Dedifferentiated amniotic fluid mesenchymal stem cell (primary cell): ENCODE data around the gene SRGAP2C.
"Not testable (repeated sequence)": the region's sequence is repeated elsewhere in the genome, so short reads cannot be mapped to it uniquely, and the experiment has no call there.

Experiments
- DNase-seq: peaks from one replicate; pipeline ENCODE4 v3.0.0-alpha.2; 2016; ENCODE audit errors: extremely low spot score

Gene SRGAP2C

DNA sequence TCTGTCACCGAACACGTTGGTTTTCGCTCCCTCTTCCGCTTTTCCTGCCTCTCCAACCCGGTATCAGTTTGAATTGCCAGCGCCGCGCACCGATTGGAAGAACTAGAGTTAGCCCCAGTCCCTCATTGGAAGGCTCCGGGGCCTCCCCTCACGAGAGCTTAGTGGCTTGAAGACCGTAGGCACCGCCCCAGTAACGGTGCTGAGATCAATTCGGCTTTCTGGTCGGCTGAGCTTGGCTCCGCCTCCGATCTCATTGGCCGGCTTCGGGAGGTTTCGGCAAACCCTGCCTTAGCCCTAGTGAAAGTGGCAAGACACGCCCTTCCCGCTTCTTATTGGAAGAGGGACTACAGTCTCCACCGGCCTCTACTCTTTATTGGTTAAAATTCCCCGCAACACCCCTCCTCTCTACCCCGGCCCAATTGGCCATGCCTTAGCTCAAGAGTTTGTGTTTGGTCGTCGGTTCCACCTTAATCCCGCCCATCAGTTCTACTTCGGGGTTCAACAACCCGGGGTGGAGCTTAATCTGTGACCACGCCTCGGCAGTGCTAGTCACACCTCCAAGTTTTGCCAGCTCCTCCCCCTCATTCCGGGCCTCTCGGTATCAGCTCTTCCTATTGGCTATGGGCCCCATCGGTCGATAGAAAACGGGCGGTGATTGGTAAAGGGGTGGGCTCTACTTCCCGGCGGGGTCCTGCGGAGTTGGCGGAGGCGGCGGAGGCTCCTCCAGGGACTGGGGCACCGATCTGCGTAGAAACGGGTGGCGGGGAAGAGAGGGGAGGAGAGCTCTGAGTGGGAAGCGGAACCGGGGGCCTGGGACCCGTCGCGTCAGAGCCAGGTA lies at the start of gene SRGAP2C, which contains the start of gene FAM72B:
Gene SRGAP2C, plus strand, starts transcription at position 686 of the 838 bp plus-strand sequence. CDS start 2,472 bp downstream, outside the sequence.
Gene FAM72B, minus strand, starts transcription at position 51 of the 838 bp plus-strand sequence. CDS start 851 bp downstream, outside the sequence.
- peak; percentile 100 for DNase-seq

- not testable (repeated sequence) for DNase-seq
Measured at GRCh38 chr1:121140393-121140792, 44.4 kb upstream of the SRGAP2C start.

GRCh38 chr1:121148489-121149190 lies 36.1 kb upstream of the SRGAP2C start:
- DNase-seq, result not testable (repeated sequence)

DNA sequence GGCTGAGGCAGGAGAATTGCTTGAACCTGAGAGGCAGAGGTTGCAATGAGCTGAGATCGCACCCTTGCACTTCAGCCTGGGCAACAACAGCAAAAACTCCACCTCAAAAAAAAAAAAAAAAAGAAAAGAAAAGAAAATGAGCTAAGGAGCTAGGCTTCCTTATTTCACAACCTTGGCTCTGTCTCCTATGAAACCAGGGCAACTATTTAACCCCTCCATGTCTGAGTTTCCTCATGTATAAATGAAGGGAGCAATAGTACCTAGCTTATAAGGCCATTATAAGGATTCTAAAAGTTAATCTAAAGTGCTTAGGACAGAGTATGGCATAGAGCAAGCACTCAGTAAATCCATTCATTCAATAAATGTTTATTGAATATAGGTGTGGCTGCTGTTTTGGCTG lies 33.5 kb upstream of the SRGAP2C start:
- DNase-seq, result not testable (repeated sequence)

- DNase-seq, result not testable (repeated sequence)
Measured at GRCh38 chr1:121152788-121153187, 32.0 kb upstream of the SRGAP2C start.

DNA sequence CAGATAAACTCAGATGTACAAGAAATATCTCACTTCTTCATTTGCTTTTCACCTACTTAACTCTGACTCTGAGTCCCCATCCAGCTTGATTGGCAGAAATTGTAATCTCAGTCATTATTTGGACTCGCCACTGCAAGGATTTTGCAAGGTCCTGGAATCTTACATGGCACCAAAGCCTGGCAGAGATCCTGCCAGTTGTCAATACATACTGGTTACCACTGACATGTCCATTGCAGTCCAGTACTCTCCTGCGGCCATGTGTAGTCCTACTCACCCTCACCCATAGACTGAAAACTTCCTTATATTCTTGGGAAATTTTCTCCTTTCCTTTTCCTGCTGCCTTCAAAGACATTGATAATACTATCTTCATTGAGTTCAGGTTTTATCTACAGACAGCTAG lies 30.0 kb upstream of the SRGAP2C start:
- not testable (repeated sequence) for DNase-seq

DNA sequence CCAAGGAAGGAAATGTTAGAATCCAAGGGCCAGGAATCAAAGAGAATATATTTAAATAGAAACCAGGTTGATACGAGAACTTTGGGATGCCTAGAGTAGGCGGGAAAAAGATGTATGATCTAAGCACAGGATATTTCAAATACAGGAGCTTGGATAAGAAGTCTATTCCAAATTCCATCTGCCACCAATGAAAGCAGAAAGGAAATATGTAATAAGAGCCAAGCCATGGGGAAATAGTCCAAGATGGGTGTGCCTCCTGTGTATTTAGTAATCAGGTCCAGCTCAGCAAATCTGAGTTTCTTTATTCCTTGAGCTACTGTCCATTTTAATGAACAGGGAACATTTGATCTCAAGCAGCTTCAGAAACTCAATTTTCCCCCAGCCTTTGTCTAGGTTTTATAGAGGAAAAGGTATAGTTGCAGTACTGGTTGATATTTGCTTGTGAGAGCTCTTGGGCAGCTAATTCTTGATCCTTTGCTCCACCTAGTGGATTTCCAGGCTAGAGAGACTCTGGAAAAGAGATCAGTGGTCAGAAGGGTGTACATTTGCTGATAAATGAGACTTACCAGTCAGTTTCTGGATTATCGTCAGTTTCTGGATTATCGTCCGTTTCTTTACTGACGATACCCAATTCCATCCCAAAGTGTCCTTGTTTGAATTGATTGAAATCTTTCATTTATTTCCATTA lies 29.0 kb upstream of the SRGAP2C start:
- DNase-seq, result peak; percentile 24

DNA sequence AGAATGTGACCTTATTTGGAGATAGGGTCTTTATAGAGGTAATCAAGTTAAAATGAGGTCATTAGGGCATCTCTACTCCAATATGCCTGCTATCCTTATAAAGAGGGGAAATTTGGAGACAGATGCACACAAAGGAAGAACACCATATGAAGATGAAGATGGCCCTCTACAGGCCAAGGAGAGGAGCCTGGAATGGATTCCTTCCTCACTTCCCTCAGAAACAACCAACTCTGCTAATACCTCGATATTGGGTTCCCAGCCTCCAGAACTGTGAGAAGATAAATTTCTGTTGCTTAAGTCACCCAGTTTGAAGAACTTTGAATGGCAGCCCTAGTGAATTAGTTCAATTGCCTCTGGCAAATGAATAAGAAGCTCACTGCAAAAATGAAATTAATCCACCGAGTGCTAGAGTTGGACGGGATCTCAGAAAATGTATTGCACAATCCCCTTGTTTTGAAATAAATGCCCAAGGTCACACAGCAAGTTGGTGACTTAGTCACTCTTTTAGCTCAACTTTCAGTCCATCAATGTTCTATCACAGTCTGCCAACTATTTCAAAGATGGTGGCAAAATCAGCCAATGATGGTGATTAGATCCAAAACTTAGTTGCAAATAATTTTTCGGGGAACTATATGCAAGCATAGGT lies 27.7 kb upstream of the SRGAP2C start:
- not testable (repeated sequence) for DNase-seq

DNA sequence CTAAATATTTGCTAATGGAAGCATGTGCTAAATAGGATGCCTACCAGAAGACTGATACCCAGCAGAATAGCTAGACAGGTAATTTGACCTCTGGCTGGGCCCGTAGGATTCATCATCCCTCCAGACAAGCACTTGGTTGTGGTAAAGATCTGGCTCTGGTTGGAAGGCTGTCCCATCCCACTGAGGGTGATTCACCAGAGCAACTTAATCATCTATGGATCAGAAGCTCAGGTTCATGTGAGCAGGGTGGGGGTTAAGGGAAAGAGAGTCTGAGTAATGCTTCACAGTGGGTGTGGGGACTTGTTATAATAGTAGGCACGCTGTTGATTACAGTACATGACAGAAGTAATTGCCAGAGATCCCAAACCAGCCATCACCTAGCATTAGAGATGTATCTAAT lies 27.2 kb upstream of the SRGAP2C start:
- not testable (repeated sequence) for DNase-seq

GRCh38 chr1:121160118-121160517 lies 24.7 kb upstream of the SRGAP2C start:
- not testable (repeated sequence) for DNase-seq

GRCh38 chr1:121161199-121161901 lies 23.4 kb upstream of the SRGAP2C start:
- not testable (repeated sequence) for DNase-seq

- DNase-seq, result peak; percentile 16
Measured at GRCh38 chr1:121163850-121164757, 20.7 kb upstream of the SRGAP2C start.

DNA sequence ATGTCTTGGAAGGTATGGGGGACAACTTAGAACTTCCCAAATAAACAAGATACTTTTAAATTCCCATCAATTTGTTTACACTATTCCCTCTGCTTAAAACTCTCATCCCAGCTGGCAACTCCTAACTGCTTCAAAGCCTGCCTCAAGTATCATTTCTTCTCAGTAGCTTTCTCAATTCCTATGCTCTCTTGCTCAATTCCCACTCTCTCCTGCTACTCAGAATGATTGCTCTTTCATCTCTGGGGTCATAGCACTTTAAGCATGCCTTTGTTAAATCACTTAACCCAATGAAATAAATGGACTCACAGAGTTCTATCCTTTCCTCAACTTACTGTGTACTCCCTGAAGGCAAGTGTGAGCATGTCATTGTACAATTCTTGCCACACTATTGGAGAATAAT lies 19.5 kb upstream of the SRGAP2C start:
- not testable (repeated sequence) for DNase-seq

- not testable (repeated sequence) for DNase-seq
Measured at GRCh38 chr1:121167225-121167738, 17.5 kb upstream of the SRGAP2C start.

- not testable (repeated sequence) for DNase-seq
Measured at GRCh38 chr1:121168152-121168668, 16.6 kb upstream of the SRGAP2C start.

DNA sequence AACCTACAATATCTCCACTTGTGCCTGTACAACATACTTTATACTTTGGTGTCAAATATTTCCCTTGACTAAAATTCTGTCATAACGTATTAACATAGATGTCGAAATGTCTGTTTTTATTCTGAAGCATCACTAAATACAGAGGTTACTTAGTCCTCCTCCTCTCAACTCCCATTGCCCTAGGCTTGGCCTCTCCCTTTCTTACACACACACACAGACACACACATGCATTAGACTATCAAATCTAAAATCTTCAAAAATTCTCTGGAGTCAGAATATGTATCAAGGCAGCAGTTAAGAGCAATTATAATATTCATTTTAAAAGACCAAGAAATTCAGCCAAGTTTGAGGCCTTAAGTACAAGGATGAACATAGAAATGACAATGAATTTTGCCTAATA lies 8.1 kb upstream of the SRGAP2C start:
- not testable (repeated sequence) for DNase-seq

DNA sequence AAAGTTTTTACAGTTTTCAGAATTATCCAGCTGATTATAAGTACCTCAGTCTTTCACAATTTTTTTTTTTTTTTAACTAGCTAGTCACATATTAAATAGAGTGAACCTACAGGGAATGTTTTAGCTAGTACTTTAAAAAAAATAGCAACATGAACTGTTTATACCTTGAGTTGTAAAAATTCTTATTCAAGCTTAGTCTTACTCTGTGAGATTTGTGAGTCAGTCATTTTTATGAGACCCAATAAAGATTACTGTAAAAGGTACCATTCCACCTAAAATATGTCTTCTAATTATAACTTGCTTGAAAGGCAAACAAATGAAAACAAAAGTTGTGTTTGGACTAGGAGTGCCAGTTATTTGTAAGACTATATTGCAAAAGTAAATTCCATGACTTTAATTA lies 6.6 kb upstream of the SRGAP2C start:
- DNase-seq, result not testable (repeated sequence)

- not testable (repeated sequence) for DNase-seq
Measured at GRCh38 chr1:121183867-121184266, 908 bp upstream of the SRGAP2C start.

GRCh38 chr1:121185140-121185708 lies 449 bp downstream of the SRGAP2C start:
- DNase-seq, result not testable (repeated sequence)
